GM21576 (cell line): ENCODE data around the gene TBL1XR1.
A peak's percentile ranks its signal among the peaks of the same experiment; 100 is the strongest.
"Not testable (repeated sequence)": the region's sequence is repeated elsewhere in the genome, so short reads cannot be mapped to it uniquely, and the experiment has no call there.

Source experiments
- ATAC-seq: cut with Tn5 transposase; IDR thresholded peaks from one replicate; pipeline ENCODE4 v1.9.1; 2021; ENCODE audit warnings: mild to moderate bottlenecking, moderate library complexity; ENCODE audit not compliant: unreplicated experiment

The TBL1XR1 gene

DNA sequence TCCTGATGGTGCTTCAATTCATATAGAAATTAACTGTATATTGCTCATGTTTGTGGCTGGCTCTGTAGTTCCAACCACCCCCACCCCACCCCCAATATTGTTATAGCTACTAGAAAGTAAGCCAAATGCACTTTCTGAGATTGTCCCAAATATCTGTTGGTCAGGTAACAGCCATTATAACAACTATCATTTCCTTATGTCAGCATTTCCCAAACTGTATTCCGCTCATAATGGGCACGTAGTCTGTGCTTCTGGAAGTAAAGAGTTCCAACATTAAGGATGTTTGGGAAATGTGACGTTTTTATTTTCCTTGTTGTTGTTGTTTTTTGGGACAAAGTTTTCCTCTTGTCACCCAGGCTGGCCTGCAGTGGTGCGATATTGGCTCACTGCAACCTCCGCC is 12.2 kb upstream of the TBL1XR1 start:
- no peak for ATAC-seq

- ATAC-seq = no peak
These were observed 11.5 kb upstream of the TBL1XR1 start for GRCh38 chr3:177208781-177209180.

DNA sequence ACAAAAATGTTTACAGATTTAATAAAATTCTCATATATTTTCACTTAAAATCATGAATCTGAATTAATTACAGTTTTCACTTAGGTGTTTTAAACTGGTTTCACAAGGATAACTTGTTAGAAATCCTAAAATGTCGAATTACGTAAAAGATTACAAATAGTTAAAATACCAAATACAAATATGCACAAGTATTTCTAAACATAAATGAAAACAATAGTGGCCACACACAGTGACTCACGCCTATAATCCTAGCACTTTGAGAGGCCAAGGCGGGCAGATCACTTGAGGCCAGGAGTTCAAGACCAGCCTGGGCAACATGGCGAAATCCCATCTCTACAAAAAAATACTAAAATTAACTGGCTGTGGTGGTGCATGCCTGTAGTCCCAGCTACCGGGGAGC is 10.9 kb upstream of the TBL1XR1 start:
- ATAC-seq = no peak

DNA sequence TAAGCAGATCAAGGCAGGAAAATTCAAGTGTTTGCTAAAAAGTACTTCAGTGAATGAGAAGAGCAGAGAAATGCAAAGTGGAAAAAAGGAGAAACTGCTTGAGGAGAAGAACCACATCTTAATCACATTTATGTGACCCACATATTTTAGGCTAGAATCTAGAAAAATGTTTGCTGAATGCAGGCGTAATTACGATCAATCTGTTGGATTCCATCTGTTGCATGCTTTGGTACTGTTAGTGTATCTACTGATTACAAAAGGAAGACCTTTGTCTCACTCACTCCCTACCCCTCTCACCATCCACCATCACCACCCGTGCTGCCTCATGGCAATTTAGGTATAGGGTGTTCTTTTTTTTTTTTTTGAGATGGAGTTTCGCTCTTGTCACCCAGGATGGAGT is 9.7 kb upstream of the TBL1XR1 start:
- no peak for ATAC-seq

- ATAC-seq = no peak
These were observed 6.6 kb upstream of the TBL1XR1 start for GRCh38 chr3:177203689-177204395.

DNA sequence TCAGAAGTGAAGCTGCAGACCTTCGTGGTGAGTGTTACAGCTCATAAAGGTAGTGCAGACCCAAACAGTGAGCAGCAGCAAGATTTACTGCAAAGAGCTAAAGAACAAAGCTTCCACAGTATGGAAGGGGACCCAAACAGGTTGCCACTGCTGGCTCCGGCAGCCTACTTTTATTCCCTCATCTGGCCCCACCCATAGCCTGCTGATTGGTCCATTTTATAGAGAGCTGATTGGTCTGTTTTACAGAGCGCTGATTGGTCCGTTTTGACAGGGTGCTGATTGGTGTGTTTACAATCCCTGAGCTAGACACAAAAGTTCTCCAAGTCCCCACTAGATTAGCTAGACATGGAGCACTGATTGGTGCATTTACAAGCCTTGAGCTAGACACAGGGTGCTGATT is 5.7 kb upstream of the TBL1XR1 start:
- ATAC-seq = not testable (repeated sequence)

GRCh38 chr3:177201700-177202397 is 4.6 kb upstream of the TBL1XR1 start:
- ATAC-seq = peak; percentile 76

- no peak for ATAC-seq
These were observed 2.0 kb upstream of the TBL1XR1 start for GRCh38 chr3:177199206-177199760.

DNA sequence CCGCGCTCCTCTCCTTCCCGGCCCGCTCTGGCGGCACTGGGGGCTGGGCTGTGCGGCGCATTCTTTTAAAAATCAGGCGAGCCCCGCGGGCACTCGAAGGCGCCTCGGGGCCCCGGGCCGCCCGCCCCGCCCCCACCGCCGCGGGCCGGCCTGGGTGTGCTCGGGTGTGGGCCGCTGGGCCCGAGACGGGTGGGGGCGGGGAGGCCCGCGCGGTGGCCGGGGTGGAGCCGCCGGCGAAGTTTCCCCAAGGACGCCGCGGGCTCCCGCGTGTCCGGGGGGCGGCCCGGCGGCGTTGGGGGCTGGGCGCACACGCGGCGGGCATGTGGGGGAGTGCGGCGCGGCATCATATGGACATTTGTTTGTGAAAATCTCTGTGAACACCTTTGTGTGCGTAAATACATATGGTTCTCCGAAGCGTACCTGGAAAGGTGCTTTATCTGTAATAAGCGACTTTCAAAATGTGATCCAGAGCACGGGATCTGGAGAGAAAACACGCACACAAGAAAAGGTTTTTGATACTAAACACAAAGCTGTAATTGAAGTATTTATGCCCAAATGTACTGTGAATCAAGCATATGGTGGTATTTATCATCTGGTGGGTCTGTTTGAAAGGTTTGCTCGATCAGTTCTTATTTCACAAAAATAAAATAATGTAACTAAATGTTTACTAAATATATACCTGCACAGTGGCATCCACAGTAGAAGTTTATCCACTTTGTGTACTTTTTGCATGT is 612 bp upstream of the TBL1XR1 start:
- ATAC-seq = peak; percentile 21

DNA sequence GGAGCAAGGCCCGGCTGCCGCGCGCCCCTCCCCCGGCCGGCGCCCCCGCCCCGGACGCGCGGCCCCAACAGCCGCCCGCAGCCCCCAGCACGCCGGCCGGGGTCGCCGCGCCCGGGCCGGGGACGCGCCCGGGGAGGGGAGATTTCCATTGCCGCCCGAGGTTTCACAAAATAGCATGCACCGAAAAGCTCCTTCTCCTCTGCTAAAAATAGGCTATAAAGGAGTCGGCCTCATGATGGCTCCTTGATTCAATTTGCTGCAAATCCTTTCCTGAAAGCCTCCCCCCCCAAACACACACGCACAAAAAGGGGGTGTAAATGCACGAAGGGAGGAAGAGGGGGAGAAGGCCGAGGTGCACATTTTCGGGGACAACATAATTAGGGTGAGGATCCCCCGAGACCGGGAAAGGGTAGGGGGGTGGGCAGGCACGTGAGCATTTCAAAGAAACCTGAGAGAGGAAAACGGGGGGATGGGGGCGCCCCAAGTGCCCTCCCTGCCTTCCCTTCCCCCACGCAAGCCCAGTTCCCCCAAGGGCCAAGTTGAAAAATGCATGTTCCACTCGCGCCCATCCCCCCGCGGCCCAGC is 734 bp downstream of the TBL1XR1 start:
- ATAC-seq = no peak

DNA sequence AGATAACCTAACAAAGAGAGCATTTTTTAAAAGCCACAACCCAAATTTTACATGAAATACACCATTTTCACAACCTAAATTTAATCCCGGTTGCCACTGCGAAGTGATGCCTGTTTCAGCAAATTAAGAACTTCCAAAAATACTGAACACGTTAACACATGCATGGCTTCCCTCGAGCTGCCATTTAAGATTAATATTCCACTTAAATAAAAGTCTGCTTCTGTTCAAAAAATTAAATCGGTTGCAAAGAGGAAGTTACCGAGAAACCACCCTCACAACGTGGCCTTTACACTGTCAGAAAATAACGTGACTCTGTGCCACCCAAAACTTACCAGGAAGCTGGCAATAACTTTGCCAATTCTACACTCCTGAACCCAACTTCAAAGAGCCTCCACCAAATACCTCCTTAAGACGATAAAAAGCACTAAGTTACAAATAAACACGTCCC is 1.2 kb downstream of the TBL1XR1 start:
- ATAC-seq = no peak

- ATAC-seq = no peak
These were observed 1.9 kb downstream of the TBL1XR1 start for GRCh38 chr3:177195242-177195991.

- no peak for ATAC-seq
These were observed 3.0 kb downstream of the TBL1XR1 start for GRCh38 chr3:177194299-177194698.

DNA sequence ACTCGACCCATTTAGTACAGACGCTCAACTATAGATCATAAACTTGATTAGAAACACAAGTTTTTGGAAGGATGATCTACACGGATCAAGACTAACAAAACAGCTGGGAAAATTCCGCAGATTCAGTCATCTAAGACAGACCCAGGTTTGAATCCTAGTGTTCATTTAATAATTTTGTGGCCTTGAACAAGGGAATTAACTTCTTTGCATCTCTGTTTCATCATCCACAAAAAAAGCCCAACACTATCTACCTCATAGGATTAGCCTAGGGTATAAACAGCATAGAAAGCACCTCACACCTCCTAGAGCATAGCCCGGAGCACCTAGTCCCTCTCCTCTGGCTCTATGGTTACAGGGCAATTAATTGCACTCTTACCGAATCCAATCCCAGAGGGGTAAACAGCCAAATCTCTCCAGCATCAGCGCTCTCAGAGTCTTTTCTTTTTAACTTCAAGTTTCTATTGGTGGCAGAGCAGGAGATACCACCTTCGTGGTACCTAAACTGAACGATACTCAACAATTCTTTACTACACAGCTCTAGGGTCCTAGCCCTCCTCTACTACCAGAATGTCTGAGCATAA is 3.5 kb downstream of the TBL1XR1 start:
- no peak for ATAC-seq

DNA sequence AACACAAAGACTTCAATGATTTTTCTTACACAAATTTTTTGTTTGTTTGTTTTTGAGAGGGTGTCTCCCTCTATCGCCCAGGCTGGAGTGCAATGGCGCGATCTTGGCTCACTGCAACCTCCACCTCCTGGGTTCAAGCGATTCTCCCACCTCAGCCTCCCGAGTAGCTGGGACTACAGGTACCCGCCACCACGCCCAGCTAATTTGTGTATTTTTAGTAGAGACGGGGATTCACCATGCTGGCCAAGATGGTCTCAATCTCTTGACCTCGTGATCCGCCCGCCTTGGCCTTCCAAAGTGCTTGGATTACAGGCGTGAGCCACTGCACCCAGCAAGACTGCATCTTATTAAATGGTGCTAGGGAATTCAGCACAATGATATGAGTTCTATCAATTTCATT is 4.0 kb downstream of the TBL1XR1 start:
- not testable (repeated sequence) for ATAC-seq

DNA sequence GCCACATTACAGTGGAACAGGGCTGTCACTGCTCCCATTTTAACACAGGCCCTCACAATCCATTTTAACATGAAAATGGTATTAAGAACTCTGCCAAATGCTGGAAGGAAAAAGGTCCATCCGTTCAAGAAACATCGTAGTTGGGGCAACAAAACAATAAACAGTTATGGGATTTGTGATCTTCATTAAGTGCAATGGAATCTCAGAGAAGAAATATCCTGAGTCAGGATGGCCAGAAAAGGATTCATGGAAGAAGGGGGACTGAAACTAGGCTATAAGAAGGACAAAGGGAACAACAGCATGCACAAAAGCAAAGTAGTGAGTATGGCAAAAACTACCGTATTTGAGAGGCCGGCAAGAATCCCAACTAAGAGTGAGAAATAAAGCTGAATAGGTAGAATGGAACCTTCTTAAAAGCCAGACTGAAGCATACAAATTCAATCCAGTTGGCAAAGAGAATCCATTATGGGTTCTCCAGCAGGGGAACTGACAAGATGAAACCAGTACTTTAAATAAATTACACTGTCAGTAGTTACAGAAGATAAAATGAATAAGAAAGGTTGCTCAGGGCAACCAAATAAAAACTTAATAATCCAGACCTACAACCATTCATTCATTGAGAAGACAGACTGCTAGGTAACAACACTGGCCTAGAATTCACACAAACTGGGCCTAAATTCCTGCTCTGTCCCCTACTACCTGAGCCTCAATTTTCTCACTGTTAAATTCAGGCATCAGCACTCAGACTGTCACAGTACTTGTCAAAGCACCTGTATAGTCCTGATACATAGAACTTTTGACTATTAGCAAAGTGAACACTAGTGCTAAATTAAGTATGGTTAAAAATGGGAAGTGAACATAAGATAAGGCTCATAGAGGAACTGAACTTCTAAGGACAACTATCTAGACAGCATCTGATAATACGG is 6.3 kb downstream of the TBL1XR1 start:
- ATAC-seq = peak; percentile 69

- ATAC-seq = not testable (repeated sequence)
These were observed 7.1 kb downstream of the TBL1XR1 start for GRCh38 chr3:177190184-177190583.

- not testable (repeated sequence) for ATAC-seq
These were observed 9.0 kb downstream of the TBL1XR1 start for GRCh38 chr3:177188325-177188724.

- no peak for ATAC-seq
These were observed 11.0 kb downstream of the TBL1XR1 start for GRCh38 chr3:177186306-177186705.
